ENCODE results near the gene LPCAT4. TPM values are rescaled to one million over a fixed set of nuclear protein-coding genes. Genes with fewer than 3 reads are reported as not detected.

The LPCAT4 gene
- total and polyA plus RNA-seq, 2 of the 8 experiments (the other 6 are each of a cell fraction or from before 2014, with no cell fraction given): 69.3 to 109 TPM

DNA sequence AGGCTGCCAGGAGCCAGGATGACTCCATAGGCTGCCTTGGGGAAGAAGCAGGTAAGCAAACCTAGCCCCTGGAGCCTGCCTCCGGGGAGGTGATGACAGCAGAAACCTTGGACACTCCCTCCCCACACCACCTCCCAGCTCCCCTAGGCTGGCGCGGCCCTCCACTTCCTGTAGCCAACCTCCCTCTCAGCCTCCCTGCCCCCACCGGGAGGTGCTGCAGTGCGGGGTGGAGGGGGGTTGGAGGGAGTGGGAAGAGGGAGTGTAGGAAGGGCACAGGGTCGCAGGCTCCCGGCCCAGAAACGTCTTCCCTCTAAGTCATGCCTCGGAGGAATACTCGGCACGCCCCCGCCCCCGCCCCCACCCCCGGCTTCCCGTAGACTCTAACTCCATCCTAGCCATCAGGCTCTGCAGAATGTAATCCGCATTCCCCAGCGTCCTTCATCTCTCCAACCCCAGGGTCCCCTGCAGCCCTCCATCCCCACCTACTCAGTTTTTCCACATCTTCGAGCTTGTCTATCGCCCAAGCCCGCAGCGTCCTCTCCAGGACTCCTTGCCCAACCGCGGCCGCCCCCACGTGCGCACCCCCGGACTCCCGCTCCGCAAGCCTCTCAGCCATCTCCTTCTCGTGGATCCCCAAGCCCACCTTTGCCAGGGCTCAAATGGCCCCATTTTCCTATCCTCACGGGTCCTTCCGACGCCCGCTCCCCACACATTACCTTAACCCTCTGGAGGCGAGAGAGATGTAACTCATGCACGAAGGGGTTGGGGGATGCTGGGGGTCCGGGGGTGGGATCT lies 528 bp downstream of the LPCAT4 start:
- peak overlapping the region; percentile 61 for H4K5ac ChIP-seq (ENCODE audit: insufficient read length, low read depth, low read length)
- peak overlapping the region; percentile 71 to 96 (median 84) for H3K4me3 ChIP-seq (ENCODE audit: extremely low read depth in 1 of 4, insufficient read depth in 2 of 4, low read depth in 3 of 4, low read length in 4 of 4)
- ChIA-PET CTCF (ENCODE audit: partially characterized antibody) (interaction anchor here (0.6 to 2.8 kb wide), 11 partner anchors 9 to 272 kb away, joined by 3 to 29 read pairs (median 4); partner anchors contain the start of genes GOLGA8B, NOP10, NUTM1 and SLC12A6), POLR2A (ENCODE audit: partially characterized antibody) (interaction anchor here (1.0 to 4.2 kb wide), 10 partner anchors 9 to 265 kb away, joined by 3 to 35 read pairs (median 8); partner anchors contain the start of genes EMC4, EMC7, KATNBL1 and NOP10)
- H3K56ac ChIP-seq (replicated peaks; ENCODE audit: insufficient read length, low read depth, low read length): peak overlapping the region; percentile 48
- H3K4me1 ChIP-seq (replicated peaks in 1 of 4; ENCODE audit: control insufficient read depth in 3 of 4, insufficient read depth in 4 of 4, low read length in 3 of 4): peaks cover 5 to 12% (median 7%) of the 10 kb centered on the region in 4 experiments
- H3K14ac ChIP-seq (ENCODE audit: insufficient read length): no peak overlapping the region
- H3K27me3 ChIP-seq (replicated peaks in 1 of 4; ENCODE audit: control insufficient read depth in 3 of 4, extremely low read depth in 1 of 4, insufficient read depth in 3 of 4, low read length in 3 of 4): no peaks in the 10 kb centered on the region
- peak overlapping the region; percentile 69 for H2BK120ac ChIP-seq (replicated peaks; ENCODE audit: low read depth, low read length)
- peak overlapping the region; percentile 93 for H3K18ac ChIP-seq (ENCODE audit: extremely low read depth, low read length)
- no peak overlapping the region for H2AK5ac ChIP-seq (ENCODE audit: low read depth, low read length)
- no peak overlapping the region for H3K27ac ChIP-seq (ENCODE audit: low read depth, low read length)
- 1% methylated on average over 25 of the region's 37 CpGs; no CpG with 5 or more reads in 1 of the 2 experiments for WGBS, 2 experiments (ENCODE audit: extremely low coverage in 1 of 2, insufficient coverage in 1 of 2, insufficient read length in 1 of 2, insufficient replicate concordance in 2 of 2, low coverage in 1 of 2, low lambda C conversion rate in 2 of 2, missing lambda C conversion rate in 1 of 2)
- H2BK20ac ChIP-seq (ENCODE audit: low read length): no peak overlapping the region
- FAIRE-seq (no peak), DNase-seq (ENCODE audit: low read depth in 1 of 2, low spot score in 2 of 2) (peak; percentile 78 to 82)
- H3K79me2 ChIP-seq (ENCODE audit: control insufficient read depth in 1 of 2, insufficient read depth in 2 of 2, low read length in 2 of 2): peaks cover 4 to 21% of the 10 kb centered on the region in 2 experiments; a peak in 3 of 4 replicates
- no peak overlapping the region for H3K23ac ChIP-seq (ENCODE audit: insufficient read length)
- H3K9ac ChIP-seq (replicated peaks in 1 of 4; ENCODE audit: extremely low read depth in 1 of 4, low read depth in 3 of 4, low read length in 3 of 4): peak overlapping the region in 3 of 4 experiments; percentile 51 to 62 (median 56); a peak in 5 of 7 replicates
- peak overlapping the region; percentile 39; the same call in 1 of the 2 replicates for H2BK12ac ChIP-seq (ENCODE audit: low read depth, low read length)
- H2BK5ac ChIP-seq (ENCODE audit: low read depth, low read length): peak overlapping the region; percentile 93; the same call in 1 of the 2 replicates
- H3K79me1 ChIP-seq (ENCODE audit: low read depth, low read length): peaks cover 14% of the 10 kb centered on the region
- peaks cover 4% of the 10 kb centered on the region; the same call in 1 of the 2 replicates for H3K23me2 ChIP-seq (ENCODE audit: low read depth, low read length)
- peak overlapping the region; percentile 58 for H4K91ac ChIP-seq (replicated peaks; ENCODE audit: insufficient read length, low read length)
- peak overlapping the region; percentile 46; the same call in 1 of the 2 replicates for H2BK15ac ChIP-seq (ENCODE audit: low read length)
- peak overlapping the region; percentile 59; the same call in 1 of the 2 replicates for H4K8ac ChIP-seq (ENCODE audit: extremely low read depth, insufficient read depth, low read length)
- no peak overlapping the region for H3K4ac ChIP-seq (replicated peaks; ENCODE audit: insufficient read length, low read depth, low read length)
- H3K9me3 ChIP-seq (ENCODE audit: insufficient read depth in 2 of 2, low read depth in 1 of 2, low read length in 1 of 2): no peaks in the 10 kb centered on the region
- peak overlapping the region; percentile 26 to 93 for H3K4me2 ChIP-seq (ENCODE audit: insufficient read depth in 1 of 2, low read depth in 2 of 2, low read length in 2 of 2)
- H2AFZ ChIP-seq (ENCODE audit: low read length): peak overlapping the region; percentile 35; the same call in 1 of the 2 replicates
- H3K36me3 ChIP-seq (ENCODE audit: control insufficient read depth in 2 of 4, insufficient read depth in 4 of 4, low read length in 3 of 4): peaks cover 0 to 13% (median 4%) of the 10 kb centered on the region in 4 experiments; a peak in 4 of 8 replicates
- H4K20me1 ChIP-seq (replicated peaks in 1 of 2; ENCODE audit: control insufficient read depth in 1 of 2, insufficient read depth in 2 of 2, low read length in 2 of 2): peaks cover 7 to 8% of the 10 kb centered on the region in 2 experiments
- TF ChIP-seq CTBP2 (IDR thresholded peaks at IDR 0.05; ENCODE audit: borderline replicate concordance, insufficient read depth, insufficient read length, low read length): peak; percentile 85
- TF ChIP-seq, protein P1, sequence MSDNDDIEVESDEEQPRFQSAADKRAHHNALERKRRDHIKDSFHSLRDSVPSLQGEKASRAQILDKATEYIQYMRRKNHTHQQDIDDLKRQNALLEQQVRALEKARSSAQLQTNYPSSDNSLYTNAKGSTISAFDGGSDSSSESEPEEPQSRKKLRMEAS (IDR thresholded peaks at IDR 0.05): peak; percentile 11; the same call in 1 of the 2 replicates
- no peak for TF ChIP-seq SP2 (IDR thresholded peaks at IDR 0.05; ENCODE audit: low read length)
- TF ChIP-seq CREB1 (IDR thresholded peaks at IDR 0.05): peak; percentile 37; the same call in 1 of the 2 replicates
- TF ChIP-seq ASH2L (IDR thresholded peaks at IDR 0.05; ENCODE audit: low read length): peak; percentile 42
- TF ChIP-seq CBX5 (IDR thresholded peaks at IDR 0.05; ENCODE audit: low read depth, low read length): no peak
- peak in 1 of 2 experiments; percentile 16; a peak in 1 of 4 replicates for TF ChIP-seq RAD21 (IDR thresholded peaks at IDR 0.05 in 1 of 2, conservative IDR thresholded peaks at IDR 0.05 in 1 of 2; ENCODE audit: low read depth in 2 of 2, low read length in 2 of 2)
- TF ChIP-seq GTF2F1 (IDR thresholded peaks at IDR 0.05; ENCODE audit: borderline replicate concordance, low read depth, low read length): no peak
- no peak for TF ChIP-seq SIX5 (IDR thresholded peaks at IDR 0.05; ENCODE audit: low read depth, low read length)
- TF ChIP-seq POLR2A (IDR thresholded peaks at IDR 0.05; ENCODE audit: control extremely low read depth in 1 of 2, low read depth in 2 of 2, low read length in 2 of 2): 0 out of 3 replicates have a peak, but pooled peaks of 1 of the 2 experiments have one; percentile 32
- TF ChIP-seq POLR2AphosphoS5 (IDR thresholded peaks at IDR 0.05; ENCODE audit: low read depth, low read length): no peak

Measured in H1 (cell line).